ENCODE results near the gene CROCC2.

GRCh38 chr2:240956171-240956934 lies 50.2 kb downstream of the CROCC2 start:
- TF ChIP-seq, protein P1, sequence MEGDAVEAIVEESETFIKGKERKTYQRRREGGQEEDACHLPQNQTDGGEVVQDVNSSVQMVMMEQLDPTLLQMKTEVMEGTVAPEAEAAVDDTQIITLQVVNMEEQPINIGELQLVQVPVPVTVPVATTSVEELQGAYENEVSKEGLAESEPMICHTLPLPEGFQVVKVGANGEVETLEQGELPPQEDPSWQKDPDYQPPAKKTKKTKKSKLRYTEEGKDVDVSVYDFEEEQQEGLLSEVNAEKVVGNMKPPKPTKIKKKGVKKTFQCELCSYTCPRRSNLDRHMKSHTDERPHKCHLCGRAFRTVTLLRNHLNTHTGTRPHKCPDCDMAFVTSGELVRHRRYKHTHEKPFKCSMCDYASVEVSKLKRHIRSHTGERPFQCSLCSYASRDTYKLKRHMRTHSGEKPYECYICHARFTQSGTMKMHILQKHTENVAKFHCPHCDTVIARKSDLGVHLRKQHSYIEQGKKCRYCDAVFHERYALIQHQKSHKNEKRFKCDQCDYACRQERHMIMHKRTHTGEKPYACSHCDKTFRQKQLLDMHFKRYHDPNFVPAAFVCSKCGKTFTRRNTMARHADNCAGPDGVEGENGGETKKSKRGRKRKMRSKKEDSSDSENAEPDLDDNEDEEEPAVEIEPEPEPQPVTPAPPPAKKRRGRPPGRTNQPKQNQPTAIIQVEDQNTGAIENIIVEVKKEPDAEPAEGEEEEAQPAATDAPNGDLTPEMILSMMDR (optimal IDR thresholded peaks at IDR 0.05 in 1 of 3, IDR thresholded peaks at IDR 0.05 in 1 of 3, conservative IDR thresholded peaks at IDR 0.05 in 1 of 3; ENCODE audit: extremely low read depth in 1 of 3, insufficient read depth in 2 of 3, low read length in 3 of 3), result no peak
- TF ChIP-seq EZH2 (IDR thresholded peaks at IDR 0.05; ENCODE audit: low read length), result no peak

Data from keratinocyte (primary cell).